ENCODE measurements around the gene LRP8. TPM values are rescaled to one million over a fixed set of nuclear protein-coding genes. Genes with fewer than 3 reads are reported as not detected.
A peak's percentile ranks its signal among the peaks of the same experiment; 100 is the strongest.

LRP8 gene
- total RNA-seq, 2 donors from 2014 or later: 2.5 to 5.3 TPM

DNA sequence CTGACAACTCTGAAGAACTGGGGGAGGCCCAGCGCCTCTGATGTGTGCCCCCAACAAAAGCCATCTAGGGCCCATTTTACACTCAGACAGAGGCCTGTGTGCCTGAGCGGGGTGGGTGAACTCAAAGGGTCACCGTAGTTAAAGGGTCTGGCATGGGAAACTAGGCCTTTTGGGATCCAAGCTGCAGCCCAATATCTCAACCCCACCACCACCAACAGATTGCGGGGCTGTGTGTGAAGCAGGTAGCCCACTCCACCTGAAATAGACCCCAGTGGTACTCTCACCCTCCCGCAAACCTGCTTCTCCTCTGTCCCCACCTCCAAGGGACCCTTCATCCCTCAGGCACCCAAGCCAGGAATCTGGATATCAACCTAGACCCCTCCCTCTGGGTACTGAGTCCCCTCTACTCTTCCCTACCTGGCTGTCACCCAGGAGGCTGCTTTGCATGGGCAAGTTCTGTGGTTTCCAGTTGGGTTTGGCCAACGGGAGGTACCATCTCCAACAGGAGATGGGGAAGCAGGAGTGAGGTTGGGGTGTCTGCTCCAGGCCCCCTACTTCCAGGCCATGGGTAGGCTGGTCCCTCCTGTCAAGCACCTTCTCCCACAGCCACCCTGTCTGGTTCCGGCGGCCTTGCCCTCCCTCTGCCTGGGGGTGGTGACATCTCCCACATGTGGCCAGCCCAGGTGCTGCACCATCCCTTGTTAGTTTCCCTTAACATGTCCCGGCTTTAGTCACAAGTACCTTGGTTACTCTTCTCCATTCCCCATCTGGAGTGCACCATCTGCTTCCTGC, 35.2 kb upstream of the LRP8 start:
- intact Hi-C loops (cut with DNase I, micrococcal nuclease): no loop called here
- ATAC-seq (no peak), DNase-seq (no peak)

DNA sequence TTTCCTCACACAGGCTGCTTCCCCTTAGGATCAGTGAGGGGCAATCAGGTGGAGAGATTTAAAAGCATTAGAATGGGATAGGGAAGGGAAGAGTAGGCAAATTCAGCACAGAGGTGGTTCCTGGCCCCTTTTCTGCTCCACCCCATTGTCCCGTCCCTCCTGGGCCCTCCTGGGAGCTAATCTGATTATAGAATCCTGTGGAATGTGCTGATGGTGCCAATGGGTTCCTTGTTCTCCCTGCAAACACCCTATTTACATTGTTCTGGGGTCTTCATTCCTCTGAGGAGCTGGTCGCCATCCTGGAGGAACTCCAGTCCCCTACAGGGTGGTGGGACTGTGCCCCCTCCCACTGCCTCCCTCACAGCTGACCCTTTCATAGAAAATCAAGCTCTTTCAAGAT, 34.4 kb upstream of the LRP8 start:
- no peak for ATAC-seq
- intact Hi-C loops (cut with DNase I, micrococcal nuclease): no loop called here
- DNase-seq: no peak

DNA sequence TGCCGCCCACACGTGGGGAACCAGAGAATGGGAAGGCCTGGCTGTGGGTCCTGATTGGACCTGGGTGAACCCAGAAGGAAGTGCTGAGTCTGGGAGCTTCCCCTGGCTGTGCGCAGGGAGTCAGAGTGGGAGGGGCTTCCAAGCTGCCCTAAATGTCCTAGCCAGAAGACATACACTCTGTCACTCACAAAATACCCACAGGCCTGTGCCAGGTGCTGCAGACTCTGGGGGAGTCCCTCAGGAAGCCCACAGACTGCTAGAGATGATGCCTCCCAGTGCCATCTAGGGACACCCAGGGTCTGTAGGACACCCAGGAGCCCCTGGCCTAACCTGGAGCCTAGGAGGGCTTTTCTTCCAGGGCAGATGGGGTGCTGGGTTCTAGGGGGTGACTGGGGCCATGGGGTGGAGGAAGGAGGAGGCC, 33.7 kb upstream of the LRP8 start:
- ATAC-seq (no peak), DNase-seq (no peak)
- intact Hi-C loops (cut with DNase I, micrococcal nuclease): no loop called here

DNA sequence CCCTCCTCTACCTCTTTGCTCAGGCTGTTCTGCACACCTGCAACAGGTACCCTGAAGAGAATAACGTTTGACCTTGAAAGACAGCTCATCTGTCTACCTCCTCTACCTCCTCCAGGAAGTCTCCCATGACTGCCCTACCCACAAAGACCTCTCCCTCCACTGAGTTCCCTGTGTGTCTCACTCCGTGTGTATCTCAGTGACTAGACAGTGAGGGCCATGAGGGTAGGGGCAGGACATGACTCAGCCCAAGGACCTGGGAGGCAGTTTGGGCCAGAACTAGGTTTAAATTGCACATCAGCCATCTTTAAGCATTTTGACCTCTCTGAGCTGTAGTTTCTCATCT, 32.0 kb upstream of the LRP8 start:
- intact Hi-C loops (cut with DNase I, micrococcal nuclease): no loop called here
- no peak for DNase-seq
- no peak for ATAC-seq

DNA sequence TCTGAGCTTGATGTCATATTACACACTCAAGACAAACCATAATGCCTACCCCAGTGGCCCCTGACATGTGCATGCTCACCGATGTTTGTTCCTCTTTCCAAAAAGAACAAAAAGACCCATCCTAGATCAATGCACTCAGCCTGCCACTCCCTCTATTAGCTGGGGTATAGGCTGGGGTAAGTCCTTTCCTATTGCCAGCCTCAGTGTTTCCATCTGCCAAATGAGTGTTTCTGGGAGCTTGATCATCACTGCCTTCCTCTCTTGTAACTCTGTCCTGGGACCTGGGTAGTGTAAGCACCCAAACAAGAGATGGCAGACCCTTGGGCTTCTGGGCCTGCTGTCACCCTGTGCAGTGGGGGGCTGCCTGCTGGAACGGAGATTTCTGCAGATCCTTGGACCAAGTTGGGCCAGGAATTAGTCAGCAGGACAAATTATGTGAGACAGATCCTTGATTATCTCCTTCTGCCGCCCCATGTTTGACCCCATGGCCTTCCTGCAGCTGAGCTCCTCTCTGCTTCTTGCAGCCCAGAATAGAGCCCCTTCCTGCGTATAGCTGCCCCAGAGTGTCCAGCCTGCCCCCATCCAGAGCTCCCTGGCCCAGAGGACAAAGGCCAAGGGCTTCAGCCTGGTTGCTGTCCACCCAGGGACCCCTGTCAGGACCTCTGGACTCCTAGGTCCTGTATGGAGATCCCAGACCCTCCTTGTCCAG, 31.5 kb upstream of the LRP8 start:
- intact Hi-C loops (cut with DNase I, micrococcal nuclease): no loop called here
- DNase-seq (no peak), ATAC-seq (no peak)

DNA sequence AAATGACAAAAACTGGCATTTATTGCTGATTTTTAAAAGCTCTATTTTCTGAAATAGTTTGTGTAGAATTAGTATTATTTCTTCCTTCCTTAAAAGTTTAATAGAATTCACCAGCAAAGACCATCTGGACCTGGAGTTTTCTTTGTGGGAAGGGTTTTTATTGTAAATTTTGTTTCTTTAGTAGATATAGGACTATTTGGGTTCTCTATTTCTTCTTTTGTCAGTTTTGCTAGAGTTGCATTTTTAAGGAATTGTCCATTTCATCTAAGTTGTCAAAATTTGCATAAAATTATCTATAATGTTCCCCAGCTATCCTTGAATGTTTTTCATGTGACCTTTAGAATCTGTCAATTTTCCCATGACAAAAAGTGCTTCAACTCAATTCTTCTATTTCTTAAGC, 28.8 kb upstream of the LRP8 start:
- intact Hi-C loops (cut with DNase I, micrococcal nuclease): no loop called here
- ATAC-seq (no peak), DNase-seq (no peak)

DNA sequence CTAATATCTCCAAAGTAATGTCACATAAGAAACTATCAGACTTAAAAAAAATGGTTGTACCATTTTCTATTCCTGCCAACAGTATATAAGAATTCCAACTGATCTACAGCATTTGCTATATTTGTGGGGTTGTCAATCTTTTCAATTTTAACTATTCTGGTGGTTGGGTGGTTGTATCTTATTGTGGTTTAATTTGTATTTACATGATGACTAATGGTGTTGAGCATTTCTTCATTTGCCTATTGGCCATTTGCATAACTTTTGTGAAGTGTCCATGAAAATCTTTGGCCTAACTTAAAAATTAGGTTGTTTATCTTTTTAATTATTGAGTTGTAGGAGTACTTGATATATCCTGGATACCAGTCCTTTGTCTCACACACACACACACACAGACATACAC, 26.2 kb upstream of the LRP8 start:
- intact Hi-C loops (cut with DNase I, micrococcal nuclease): no loop called here
- ATAC-seq (no peak), DNase-seq (no peak)

DNA sequence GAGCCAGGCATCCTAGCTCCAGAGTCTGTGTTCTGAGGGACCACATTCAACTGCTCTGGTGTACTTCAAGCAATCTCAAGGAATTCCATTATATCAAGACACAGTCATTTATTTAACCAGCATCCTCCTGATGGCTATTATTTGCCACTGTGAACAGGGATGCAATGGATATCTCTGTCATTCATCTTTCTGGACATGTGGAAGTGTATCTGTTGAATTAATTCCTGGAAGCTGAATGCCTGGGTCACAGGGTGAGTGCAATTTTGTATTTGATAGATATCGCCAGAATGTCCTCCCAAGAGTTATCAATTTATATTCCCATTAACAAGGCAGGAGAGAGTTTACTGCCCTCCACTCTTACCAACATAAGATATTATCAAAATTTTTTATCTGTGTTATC, 24.7 kb upstream of the LRP8 start:
- intact Hi-C loops (cut with DNase I, micrococcal nuclease): no loop called here
- ATAC-seq: no peak
- DNase-seq: no peak

DNA sequence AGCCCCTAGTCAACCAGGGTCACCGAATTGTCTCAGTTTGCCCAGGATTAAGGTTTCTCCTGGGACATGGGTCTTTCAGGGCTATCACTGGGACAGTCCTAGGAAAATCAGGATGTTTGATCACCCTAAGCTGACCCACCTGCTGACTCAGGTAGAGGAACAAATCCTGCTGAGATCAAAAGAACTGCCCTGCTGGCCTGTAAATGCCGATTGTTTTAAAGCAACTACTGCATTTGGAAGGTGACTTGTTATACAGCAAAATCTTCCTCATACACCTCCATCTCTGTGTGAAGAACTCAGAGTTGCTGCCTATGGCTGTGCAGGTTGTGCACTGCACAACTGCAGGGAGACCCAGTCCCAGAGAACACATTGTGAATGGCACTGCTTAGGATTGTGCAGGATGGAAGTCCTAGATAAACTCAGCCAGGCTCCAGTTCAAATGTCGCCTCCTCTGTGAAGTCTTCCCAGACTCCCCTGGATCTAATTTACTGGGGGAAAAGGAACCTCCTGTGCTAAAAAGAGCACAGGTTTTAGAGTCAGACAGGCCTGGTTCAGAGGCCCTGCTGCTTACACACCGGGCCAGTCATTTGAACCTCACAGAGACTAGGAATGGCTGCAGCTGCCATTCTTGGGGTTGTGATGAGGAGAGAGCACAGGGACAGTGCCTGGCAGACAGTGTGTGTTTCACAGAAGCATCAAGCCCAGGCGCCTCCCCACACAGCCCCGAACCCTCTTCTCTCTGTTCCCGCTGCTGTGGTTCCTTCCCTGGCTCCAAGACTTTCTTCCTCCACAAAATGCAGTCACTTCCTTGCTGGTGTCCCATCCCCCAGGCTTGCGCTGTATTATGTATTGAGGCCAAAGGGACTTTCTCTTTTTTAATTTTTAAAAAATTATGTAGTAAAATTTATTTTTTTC, 23.2 kb upstream of the LRP8 start:
- no peak for ATAC-seq
- DNase-seq: no peak
- intact Hi-C loops (cut with DNase I, micrococcal nuclease): no loop called here

DNA sequence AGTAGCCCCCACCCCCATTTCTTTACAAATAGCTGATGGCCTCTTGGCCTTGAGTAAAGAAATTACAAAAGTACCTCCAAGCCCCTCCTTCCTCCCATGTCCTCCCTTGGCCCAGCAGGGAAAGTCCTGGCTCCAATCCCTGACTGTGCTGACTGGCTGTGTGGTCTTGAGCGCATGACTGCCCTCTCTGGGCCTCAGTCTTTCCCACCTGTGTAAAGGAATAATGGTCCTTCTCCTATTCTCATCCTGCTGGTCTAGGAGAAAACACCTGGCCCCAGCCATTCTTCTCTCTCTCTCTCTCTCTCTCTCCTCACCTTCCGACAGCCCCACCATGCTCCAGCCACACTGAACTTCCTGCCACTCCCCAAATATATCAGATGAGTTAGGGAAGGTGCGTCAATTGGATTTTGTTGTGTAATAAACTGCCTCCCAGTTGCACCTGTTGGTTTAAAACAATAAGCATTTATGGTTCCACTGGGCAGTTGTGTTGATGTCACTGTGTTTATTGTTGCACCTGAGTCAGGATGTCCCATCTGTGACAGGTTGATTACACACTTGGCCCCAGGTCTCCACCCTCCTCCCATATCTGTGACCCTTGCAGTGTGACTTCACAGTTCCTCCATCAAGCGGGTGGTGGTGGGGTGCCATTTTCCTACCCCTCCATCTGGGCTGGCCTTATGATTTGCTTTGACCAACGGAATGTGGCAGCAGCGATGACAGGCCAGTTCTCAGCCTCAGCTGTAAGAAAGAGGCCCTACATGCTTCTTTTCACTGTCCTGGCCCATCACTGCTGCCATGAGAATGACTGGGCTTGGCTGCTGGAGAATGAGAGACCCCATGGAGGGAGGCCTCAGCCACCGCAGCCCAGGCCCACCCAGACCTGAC, 22.3 kb upstream of the LRP8 start:
- ATAC-seq (peak; percentile 85), DNase-seq (no peak)
- intact Hi-C loops (cut with DNase I, micrococcal nuclease): no loop called here

DNA sequence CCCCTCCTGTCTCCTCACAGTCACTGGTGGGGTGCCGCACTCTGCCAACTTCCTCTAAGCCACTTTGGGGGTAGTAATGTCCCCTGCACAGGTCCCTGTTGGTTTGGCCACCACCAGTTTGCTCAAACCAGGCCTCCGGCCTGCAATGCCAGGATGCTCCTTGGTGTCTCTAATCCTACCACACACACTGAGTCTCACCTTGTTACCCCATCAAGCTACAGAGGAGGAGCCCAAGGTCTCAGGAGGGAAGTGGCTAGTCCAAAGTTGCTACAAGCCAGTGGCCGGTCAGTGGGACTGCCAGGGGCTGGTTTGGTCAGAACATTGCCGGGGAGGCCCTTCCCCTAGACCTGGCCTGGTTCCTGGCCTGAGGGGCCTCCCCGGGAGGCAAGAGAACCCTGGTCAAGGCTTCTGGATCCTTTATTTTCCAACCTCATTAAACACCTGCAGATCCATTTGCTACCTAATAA, 21.5 kb upstream of the LRP8 start:
- DNase-seq (no peak), ATAC-seq (no peak)
- intact Hi-C loops (cut with DNase I, micrococcal nuclease): no loop called here

DNA sequence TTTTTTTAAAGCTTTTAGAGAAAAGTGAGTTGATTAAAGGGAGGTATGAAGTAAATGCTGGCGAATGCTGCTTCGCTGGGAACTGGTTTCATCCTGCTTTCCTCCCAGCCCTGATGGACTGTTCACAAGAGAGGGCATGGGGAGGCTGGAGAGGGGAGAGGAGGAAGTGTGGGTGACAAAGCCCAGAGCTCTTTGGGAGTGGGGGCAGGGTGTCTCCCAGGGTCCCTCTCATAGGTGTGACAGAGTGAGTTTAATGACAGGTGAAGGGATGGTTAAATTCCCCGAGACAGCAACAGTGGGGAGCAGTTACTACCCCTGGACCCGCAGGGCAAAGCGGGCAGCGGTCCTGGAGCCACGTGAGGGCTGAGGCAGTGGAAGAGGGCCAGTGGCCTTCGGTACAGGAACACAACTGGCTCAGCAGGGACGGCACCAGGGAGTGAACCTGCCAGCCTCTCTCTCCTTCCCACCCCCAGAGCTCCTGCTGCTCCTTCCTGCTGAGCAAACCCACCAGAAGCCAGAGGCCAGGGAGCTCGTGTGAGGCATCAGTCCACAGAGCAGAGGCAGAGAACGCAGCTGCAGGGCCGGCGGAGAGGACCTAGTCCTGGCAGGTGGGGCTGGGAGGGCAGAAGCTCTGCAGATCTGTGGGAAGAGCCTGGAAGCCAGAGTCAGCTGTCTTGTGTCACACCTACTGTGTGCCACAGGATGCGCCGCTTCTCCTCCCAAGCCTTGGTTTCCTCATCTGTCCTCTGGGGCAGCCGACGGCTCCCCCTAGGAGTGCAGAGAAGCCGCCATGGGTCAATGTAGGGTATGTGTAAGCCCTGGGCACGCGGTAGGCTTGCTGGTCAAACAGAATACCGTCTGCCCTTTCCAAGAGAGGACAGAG, 20.9 kb upstream of the LRP8 start:
- DNase-seq: no peak

DNA sequence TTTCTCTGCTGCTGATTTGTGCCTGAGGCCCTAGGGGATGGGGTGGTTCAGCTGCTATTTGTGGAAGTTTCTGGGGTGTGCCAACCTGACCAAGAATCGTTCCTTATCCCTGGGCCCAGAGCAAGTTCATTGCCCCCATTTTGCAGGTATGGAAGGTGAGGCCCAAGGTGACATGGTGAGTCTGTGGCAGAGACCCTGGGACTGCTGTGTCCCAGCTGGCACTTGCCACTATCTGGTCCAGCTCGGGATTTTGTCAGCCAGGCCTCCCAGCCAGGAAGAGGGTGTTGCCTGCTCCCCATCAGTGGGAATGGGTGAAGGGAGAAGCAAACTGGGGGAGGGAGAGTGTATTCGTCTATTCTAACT, 18.9 kb upstream of the LRP8 start:
- intact Hi-C loops (cut with DNase I, micrococcal nuclease): no loop called here
- ATAC-seq (no peak), DNase-seq (no peak)

More for the DNA sequence above, 20.9 kb upstream of the LRP8 start:
- intact Hi-C loops (cut with DNase I, micrococcal nuclease): no loop called here
- peak; percentile 53 for ATAC-seq

DNA sequence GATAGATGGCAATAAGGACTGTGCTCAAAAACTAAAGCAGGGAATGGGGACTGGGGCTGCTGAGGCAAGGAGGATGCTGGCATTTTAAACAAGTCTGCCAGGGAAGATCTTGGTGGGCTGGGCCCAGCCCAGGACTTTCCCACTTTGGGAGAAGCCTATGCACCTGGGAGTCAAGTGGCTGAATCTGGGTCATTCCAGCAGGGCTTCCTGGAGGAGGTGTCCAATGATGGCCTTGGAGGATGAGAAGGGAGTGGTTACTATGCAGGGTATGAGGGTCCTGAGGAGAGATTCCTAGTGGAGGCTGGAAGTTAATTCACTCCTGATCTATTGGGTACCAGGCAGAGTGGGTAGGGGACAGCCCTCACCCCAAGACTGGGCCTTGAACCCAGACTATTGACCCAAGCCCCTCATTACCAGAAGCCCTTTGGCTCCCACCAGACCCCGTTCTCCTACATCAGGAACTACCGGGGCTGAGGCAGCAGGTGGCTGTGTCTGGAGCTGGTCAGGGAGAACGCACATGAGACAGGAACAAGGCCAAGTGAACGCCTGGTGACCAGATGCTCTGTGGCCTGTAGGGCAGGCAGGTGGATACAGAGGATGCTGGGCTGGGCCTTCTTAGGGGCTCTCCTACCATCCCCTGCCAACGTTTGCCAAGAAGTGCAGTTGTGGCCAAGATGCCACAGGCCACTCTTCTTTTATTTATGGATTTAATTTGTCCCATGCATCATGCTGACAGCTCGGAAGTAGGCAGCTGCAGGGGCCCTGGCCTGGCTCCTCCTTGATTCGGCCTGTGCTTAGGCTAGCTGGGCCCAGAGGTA, 18.3 kb upstream of the LRP8 start:
- no peak for DNase-seq
- intact Hi-C loops (cut with DNase I, micrococcal nuclease): no loop called here
- no peak for ATAC-seq

DNA sequence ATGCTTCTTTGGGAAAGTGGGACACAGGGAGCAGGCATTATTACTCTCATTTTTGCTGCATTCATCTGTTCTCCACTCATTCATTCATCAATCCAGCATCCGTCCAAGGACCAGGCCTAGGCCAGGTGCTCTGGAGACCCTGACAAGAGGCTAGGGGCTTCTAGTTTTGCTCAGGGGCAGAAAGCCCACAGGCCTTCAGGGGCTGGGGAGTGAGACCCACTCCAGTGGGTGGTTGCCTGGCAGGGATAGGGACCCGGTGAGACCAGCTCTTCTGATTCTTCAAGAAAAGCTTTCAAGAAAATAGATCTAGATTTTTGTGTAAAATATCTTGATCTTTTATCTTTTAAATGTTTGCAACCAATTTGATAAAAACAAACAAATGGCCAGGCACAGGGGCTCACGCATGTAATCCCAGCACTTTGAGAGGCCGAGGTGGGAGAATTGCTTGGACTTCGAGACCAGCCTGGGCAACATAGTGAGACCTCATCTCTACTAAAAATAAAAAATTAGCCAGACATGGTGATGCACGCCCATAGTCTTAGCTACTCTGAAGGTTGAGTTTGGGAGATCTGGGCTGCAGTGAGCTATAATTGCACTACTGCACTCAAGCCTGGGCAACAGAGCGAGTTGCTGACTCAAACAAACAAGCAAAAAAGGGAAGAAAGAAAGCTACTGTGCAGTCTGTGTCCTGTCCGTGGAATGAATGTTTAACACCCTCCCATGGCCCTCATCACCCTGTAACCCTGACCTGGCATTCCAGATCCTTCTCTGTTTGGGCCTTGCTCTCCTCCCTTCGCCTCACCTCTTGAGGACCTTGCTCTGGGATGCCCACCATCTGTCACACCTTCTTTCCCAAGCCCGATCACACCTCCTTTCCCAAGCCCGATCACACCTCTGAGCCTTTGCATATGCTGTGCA, 17.3 kb upstream of the LRP8 start:
- ATAC-seq: no peak
- no peak for DNase-seq
- intact Hi-C loops (cut with DNase I, micrococcal nuclease): no loop called here
